Stimulated activated CD4-positive, alpha-beta T cell treated with anti-CD3 and anti-CD28 coated beads, Interleukin-12 subunit alpha, Interleukin-12 subunit beta, amount 100 ng/mL, for 48 hours (primary cell): ENCODE measurements around the gene HCN1.
"Not testable (repeated sequence)": the region's sequence is repeated elsewhere in the genome, so short reads cannot be mapped to it uniquely, and the experiment has no call there.

Source experiments
- DNase-seq, 3 donors: peaks; one replicate each; pipeline ENCODE4 v3.0.0-alpha.2; 2020; ENCODE audit warnings: low read depth in 2 of 3, low spot score in 1 of 3

The HCN1 gene

GRCh38 chr5:45622365-45622764, 73.8 kb downstream of the HCN1 start:
- no peak for DNase-seq

GRCh38 chr5:45617859-45618416, 78.2 kb downstream of the HCN1 start:
- DNase-seq, result no peak

- DNase-seq, result no peak
These were observed 86.5 kb downstream of the HCN1 start for GRCh38 chr5:45609661-45610060.

- DNase-seq, result no peak
These were observed 92.1 kb downstream of the HCN1 start for GRCh38 chr5:45604092-45604491.

GRCh38 chr5:45601424-45601823, 94.8 kb downstream of the HCN1 start:
- no peak for DNase-seq

- no peak for DNase-seq
These were observed 99.9 kb downstream of the HCN1 start for GRCh38 chr5:45596320-45596719.

- DNase-seq, result not testable (repeated sequence)
These were observed 110.2 kb downstream of the HCN1 start for GRCh38 chr5:45586001-45586400.

- no peak for DNase-seq
These were observed 117.9 kb downstream of the HCN1 start for GRCh38 chr5:45578270-45578669.

- no peak for DNase-seq
These were observed 127.4 kb downstream of the HCN1 start for GRCh38 chr5:45568813-45569212.

- no peak for DNase-seq
These were observed 153.8 kb downstream of the HCN1 start for GRCh38 chr5:45542421-45542820.

- DNase-seq, result no peak
These were observed 162.5 kb downstream of the HCN1 start for GRCh38 chr5:45533663-45534062.

- no peak for DNase-seq
These were observed 163.2 kb downstream of the HCN1 start for GRCh38 chr5:45532826-45533624.

- DNase-seq, result no peak
These were observed 175.1 kb downstream of the HCN1 start for GRCh38 chr5:45521067-45521466.

GRCh38 chr5:45512521-45512920, 183.7 kb downstream of the HCN1 start:
- no peak for DNase-seq

- no peak for DNase-seq
These were observed 186.8 kb downstream of the HCN1 start for GRCh38 chr5:45509371-45509770.

- DNase-seq, result no peak
These were observed 188.0 kb downstream of the HCN1 start for GRCh38 chr5:45508135-45508534.

GRCh38 chr5:45507178-45507577, 189.0 kb downstream of the HCN1 start:
- no peak for DNase-seq

- not testable (repeated sequence) for DNase-seq
These were observed 197.2 kb downstream of the HCN1 start for GRCh38 chr5:45499006-45499405.

GRCh38 chr5:45491368-45491767, 204.8 kb downstream of the HCN1 start:
- DNase-seq, result no peak

- no peak for DNase-seq
These were observed 211.4 kb downstream of the HCN1 start for GRCh38 chr5:45484781-45485180.

- DNase-seq, result no peak
These were observed 242.1 kb downstream of the HCN1 start for GRCh38 chr5:45454114-45454513.

- not testable (repeated sequence) for DNase-seq
These were observed 251.3 kb downstream of the HCN1 start for GRCh38 chr5:45444856-45445255.

- no peak for DNase-seq
These were observed 255.7 kb downstream of the HCN1 start for GRCh38 chr5:45440466-45440865.
